ENCODE data around the gene AHDC1. TPM values are rescaled to one million over a fixed set of nuclear protein-coding genes. Genes with fewer than 3 reads are reported as not detected.

Gene AHDC1
- total RNA-seq, 2 donors from 2014 or later: 13.5 to 14.2 TPM

- Histone ChIP-seq H3K27me3 (no peaks in the 10 kb centered on the region), H3K27ac (peak overlapping the region; percentile 36 to 95 (median 88)), H3K4me1 (peaks cover 75% of the 10 kb centered on the region), H3K4me3 (no peak overlapping the region), H3K36me3 (replicated peaks in 1 of 2; ENCODE audit: insufficient read depth in 1 of 2, low read depth in 2 of 2) (no peaks in the 10 kb centered on the region), H3K9me3 (no peaks in the 10 kb centered on the region)
- intact Hi-C loops (cut with DNase I): no loop called here
- TF ChIP-seq POLR2A (IDR thresholded peaks at IDR 0.05): no peak
- no peak for TF ChIP-seq CTCF (IDR thresholded peaks at IDR 0.05)
- WGBS, 2 donors: 62 to 86% methylated on average over 8 to 9 of the region's 9 CpGs
- DNase-seq (peak in 1 of 4 donors; percentile 11), ATAC-seq (no peak)
Observed at GRCh38 chr1:27561124-27561899, 42.6 kb downstream of the AHDC1 start.

GRCh38 chr1:27560268-27561123 lies 43.4 kb downstream of the AHDC1 start:
- Histone ChIP-seq H3K9me3 (no peaks in the 10 kb centered on the region), H3K27ac (peak overlapping the region; percentile 23 to 95 (median 62)), H3K4me1 (peaks cover 68% of the 10 kb centered on the region), H3K4me3 (no peak overlapping the region), H3K36me3 (replicated peaks in 1 of 2; ENCODE audit: insufficient read depth in 1 of 2, low read depth in 2 of 2) (no peaks in the 10 kb centered on the region), H3K27me3 (no peaks in the 10 kb centered on the region)
- 61 to 62% methylated on average over 8 to 13 of the region's 13 CpGs for WGBS, 2 donors
- ATAC-seq (no peak), DNase-seq (no peak)
- intact Hi-C loops (cut with DNase I): no loop called here
- TF ChIP-seq POLR2A (IDR thresholded peaks at IDR 0.05) (no peak), CTCF (IDR thresholded peaks at IDR 0.05) (no peak)

- Histone ChIP-seq H3K4me3 (no peak overlapping the region), H3K4me1 (peaks cover 59% of the 10 kb centered on the region), H3K36me3 (replicated peaks in 1 of 2; ENCODE audit: insufficient read depth in 1 of 2, low read depth in 2 of 2) (no peaks in the 10 kb centered on the region), H3K27me3 (no peaks in the 10 kb centered on the region), H3K27ac (peak overlapping the region in 3 of 4 donors; percentile 5 to 95 (median 23)), H3K9me3 (no peaks in the 10 kb centered on the region)
- WGBS, 2 donors: 76 to 79% methylated on average over 8 of the region's 8 CpGs
- no peak for TF ChIP-seq CTCF (IDR thresholded peaks at IDR 0.05)
- TF ChIP-seq POLR2A (IDR thresholded peaks at IDR 0.05): no peak
- intact Hi-C loops (cut with DNase I): loop anchor here (5.0 kb wide), 1 partner anchor 38 kb away; no protein-coding TSS in a partner anchor
- ATAC-seq: no peak
- DNase-seq: no peak
Observed at GRCh38 chr1:27559466-27560030, 44.4 kb downstream of the AHDC1 start.

- Histone ChIP-seq H3K9me3 (no peaks in the 10 kb centered on the region), H3K27me3 (no peaks in the 10 kb centered on the region), H3K4me1 (peaks cover 41% of the 10 kb centered on the region), H3K27ac (peak overlapping the region; percentile 73 to 80 (median 78)), H3K36me3 (replicated peaks in 1 of 2; ENCODE audit: insufficient read depth in 1 of 2, low read depth in 2 of 2) (no peaks in the 10 kb centered on the region), H3K4me3 (no peak overlapping the region)
- WGBS, 2 donors: 48 to 53% methylated on average over 9 to 11 of the region's 11 CpGs
- no peak for ATAC-seq
- peak in 1 of 4 donors; percentile 16 for DNase-seq
- intact Hi-C loops (cut with DNase I): loop anchor here (5.0 kb wide), 1 partner anchor 40 kb away; no protein-coding TSS in a partner anchor
- TF ChIP-seq CTCF (IDR thresholded peaks at IDR 0.05) (no peak), POLR2A (IDR thresholded peaks at IDR 0.05) (peak in 1 of 3 donors; percentile 7)
Observed at GRCh38 chr1:27557596-27558340, 46.2 kb downstream of the AHDC1 start.
